ENCODE results near the gene HEATR3.
A peak's percentile ranks its signal among the peaks of the same experiment; 100 is the strongest.

The HEATR3 gene

GRCh38 chr16:50024684-50025536, 40.9 kb upstream of the HEATR3 start, which contains the start of gene CNEP1R1:
CNEP1R1 (plus strand) TSS chr16:50025225; CDS start chr16:50025316, 91 bp downstream.
- H3K27ac Mint-ChIP-seq, result peak within 1 kb of the TSS; percentile 71 to 97 (median 94)
- H3K4me1 Mint-ChIP-seq, result peaks cover 9% of the 10 kb centered on the region
- peak within 1 kb of the TSS; percentile 92 to 96 (median 96) for H3K4me3 Mint-ChIP-seq
- peaks cover 9% of the 10 kb centered on the region for H3K36me3 Mint-ChIP-seq (ENCODE audit: low read depth)
- peaks cover 3% of the 10 kb centered on the region for H3K27me3 Mint-ChIP-seq (ENCODE audit: low read depth)
- H3K9me3 Mint-ChIP-seq, result no peaks in the 10 kb centered on the region
- peak; percentile 100 for TF ChIP-seq CTCF (IDR thresholded peaks at IDR 0.05; ENCODE audit: unreplicated experiment in 3 of 3)

GRCh38 chr16:50025537-50025931, 40.2 kb upstream of the HEATR3 start:
- H3K27me3 Mint-ChIP-seq (ENCODE audit: low read depth), result peaks cover 3% of the 10 kb centered on the region
- H3K4me3 Mint-ChIP-seq, result peak overlapping the region; percentile 92 to 96 (median 96)
- peaks cover 13% of the 10 kb centered on the region for H3K36me3 Mint-ChIP-seq (ENCODE audit: low read depth)
- no peak for TF ChIP-seq CTCF (IDR thresholded peaks at IDR 0.05; ENCODE audit: unreplicated experiment in 3 of 3)
- H3K4me1 Mint-ChIP-seq, result peaks cover 9% of the 10 kb centered on the region
- no peaks in the 10 kb centered on the region for H3K9me3 Mint-ChIP-seq
- peak overlapping the region; percentile 71 to 97 (median 80) for H3K27ac Mint-ChIP-seq

GRCh38 chr16:50027829-50028228, 37.9 kb upstream of the HEATR3 start:
- Mint-ChIP-seq H3K27ac (no peak overlapping the region), H3K4me3 (peak overlapping the region; percentile 37 to 42 (median 38)), H3K27me3 (ENCODE audit: low read depth) (no peaks in the 10 kb centered on the region), H3K9me3 (no peaks in the 10 kb centered on the region), H3K36me3 (ENCODE audit: low read depth) (peaks cover 34% of the 10 kb centered on the region), H3K4me1 (peaks cover 9% of the 10 kb centered on the region)
- no peak for TF ChIP-seq CTCF (IDR thresholded peaks at IDR 0.05; ENCODE audit: unreplicated experiment in 3 of 3)

- H3K9me3 Mint-ChIP-seq, result no peaks in the 10 kb centered on the region
These were observed 30.2 kb upstream of the HEATR3 start for GRCh38 chr16:50035468-50035992.

GRCh38 chr16:50036426-50036825, 29.3 kb upstream of the HEATR3 start:
- H3K4me3 Mint-ChIP-seq, result no peak overlapping the region
- H3K9me3 Mint-ChIP-seq, result no peaks in the 10 kb centered on the region
- no peaks in the 10 kb centered on the region for H3K4me1 Mint-ChIP-seq
- H3K27ac Mint-ChIP-seq, result no peak overlapping the region
- TF ChIP-seq CTCF (IDR thresholded peaks at IDR 0.05; ENCODE audit: unreplicated experiment in 3 of 3), result no peak
- no peaks in the 10 kb centered on the region for H3K27me3 Mint-ChIP-seq (ENCODE audit: low read depth)
- peaks cover 32% of the 10 kb centered on the region for H3K36me3 Mint-ChIP-seq (ENCODE audit: low read depth)

More at GRCh38 chr16:50035468-50035992, 30.2 kb upstream of the HEATR3 start:
- Mint-ChIP-seq H3K4me3 (no peak overlapping the region), H3K27me3 (ENCODE audit: low read depth) (no peaks in the 10 kb centered on the region), H3K4me1 (no peaks in the 10 kb centered on the region), H3K36me3 (ENCODE audit: low read depth) (peaks cover 39% of the 10 kb centered on the region), H3K27ac (no peak overlapping the region)
- TF ChIP-seq CTCF (IDR thresholded peaks at IDR 0.05; ENCODE audit: unreplicated experiment in 3 of 3), result no peak
